ENCODE data around the gene TMEM184C. TPM values are rescaled to one million over a fixed set of nuclear protein-coding genes. Genes with fewer than 3 reads are reported as not detected.

The TMEM184C gene
- total RNA-seq, 3 donors from 2014 or later, result 37.5 to 43.3 (median 37.7) TPM

GRCh38 chr4:147597561-147597960, 19.6 kb upstream of the TMEM184C start:
- intact Hi-C loops (cut with DNase I, micrococcal nuclease), result loop anchor here in 1 of 2 donors (10.0 kb wide), 1 partner anchor 433 kb away; no protein-coding TSS in a partner anchor
- H3K4me3 ChIP-seq, result no peak overlapping the region

GRCh38 chr4:147599206-147599605, 18.0 kb upstream of the TMEM184C start:
- DNase-seq, result no peak
- no peak for TF ChIP-seq CTCF (IDR thresholded peaks at IDR 0.05)
- intact Hi-C loops (cut with DNase I, micrococcal nuclease), result loop anchor here in 1 of 2 donors (10.0 kb wide), 1 partner anchor 434 kb away; no protein-coding TSS in a partner anchor
- no peaks in the 10 kb centered on the region for H3K36me3 ChIP-seq (ENCODE audit: low read depth)
- H3K9me3 ChIP-seq, result no peaks in the 10 kb centered on the region
- ATAC-seq, result no peak
- H3K4me1 ChIP-seq (ENCODE audit: low read depth), result no peaks in the 10 kb centered on the region
- no peak overlapping the region for H3K4me3 ChIP-seq

More at GRCh38 chr4:147597561-147597960, 19.6 kb upstream of the TMEM184C start:
- TF ChIP-seq CTCF (IDR thresholded peaks at IDR 0.05), result no peak
- Histone ChIP-seq H3K9me3 (no peaks in the 10 kb centered on the region), H3K36me3 (ENCODE audit: low read depth) (no peaks in the 10 kb centered on the region), H3K4me1 (ENCODE audit: low read depth) (no peaks in the 10 kb centered on the region)
- ATAC-seq, result no peak
- DNase-seq, result no peak

DNA sequence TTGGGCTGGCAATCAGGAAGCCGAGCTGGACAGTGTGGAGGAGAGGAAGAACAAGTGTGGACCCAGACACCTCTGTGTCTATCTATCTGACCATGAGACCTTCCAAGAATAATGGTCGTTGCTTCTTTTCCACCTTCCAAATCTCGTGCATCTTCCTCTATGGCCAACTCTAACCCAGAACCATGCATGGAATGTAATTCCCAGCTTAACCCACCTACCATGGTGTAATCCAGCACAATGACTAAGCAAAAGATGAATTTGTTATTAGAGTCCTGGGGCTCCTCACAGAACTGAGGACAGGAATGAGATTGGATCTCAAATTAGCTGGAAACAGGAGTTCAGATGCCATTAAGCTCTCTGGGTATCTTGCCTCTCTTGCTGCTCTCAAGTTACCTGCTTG, 17.4 kb upstream of the TMEM184C start:
- no peak for TF ChIP-seq CTCF (IDR thresholded peaks at IDR 0.05)
- intact Hi-C loops (cut with DNase I, micrococcal nuclease), result loop anchor here in 1 of 2 donors (10.0 kb wide), 1 partner anchor 435 kb away; no protein-coding TSS in a partner anchor
- H3K4me3 ChIP-seq, result no peak overlapping the region
- ATAC-seq (no peak), DNase-seq (no peak)
- H3K4me1 ChIP-seq (ENCODE audit: low read depth), result no peaks in the 10 kb centered on the region
- no peaks in the 10 kb centered on the region for H3K36me3 ChIP-seq (ENCODE audit: low read depth)
- no peaks in the 10 kb centered on the region for H3K9me3 ChIP-seq

DNA sequence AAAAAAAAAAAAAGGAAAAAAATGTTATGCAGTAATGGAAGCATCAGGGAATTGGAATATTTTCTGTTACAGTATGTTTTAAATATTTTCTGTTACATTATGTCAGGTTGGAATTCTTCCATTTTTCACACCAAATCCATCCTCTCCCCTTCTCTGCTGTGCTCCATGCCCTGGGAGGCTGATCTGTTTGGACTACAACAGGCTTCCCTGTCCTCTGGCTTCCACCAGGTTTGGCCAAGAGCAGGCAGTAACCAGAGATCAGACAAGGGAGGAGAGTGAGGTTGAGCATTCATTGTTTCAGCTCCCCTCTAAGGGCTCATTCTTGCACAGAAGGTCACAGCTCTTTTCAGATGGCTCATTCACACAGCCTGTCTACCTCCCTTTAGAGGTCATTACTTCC, 11.7 kb upstream of the TMEM184C start:
- Histone ChIP-seq H3K36me3 (ENCODE audit: low read depth) (no peaks in the 10 kb centered on the region), H3K4me3 (no peak overlapping the region), H3K4me1 (ENCODE audit: low read depth) (no peaks in the 10 kb centered on the region), H3K9me3 (no peaks in the 10 kb centered on the region)
- ATAC-seq, result no peak
- no peak for TF ChIP-seq CTCF (IDR thresholded peaks at IDR 0.05)
- DNase-seq, result no peak
- intact Hi-C loops (cut with DNase I, micrococcal nuclease), result no loop called here

- intact Hi-C loops (cut with DNase I, micrococcal nuclease), result no loop called here
- TF ChIP-seq CTCF (IDR thresholded peaks at IDR 0.05), result no peak
- Histone ChIP-seq H3K4me1 (ENCODE audit: low read depth) (no peaks in the 10 kb centered on the region), H3K4me3 (no peak overlapping the region), H3K9me3 (no peaks in the 10 kb centered on the region), H3K36me3 (ENCODE audit: low read depth) (no peaks in the 10 kb centered on the region)
- ATAC-seq (no peak), DNase-seq (no peak)
Observed at GRCh38 chr4:147607471-147607870, 9.7 kb upstream of the TMEM184C start.

DNA sequence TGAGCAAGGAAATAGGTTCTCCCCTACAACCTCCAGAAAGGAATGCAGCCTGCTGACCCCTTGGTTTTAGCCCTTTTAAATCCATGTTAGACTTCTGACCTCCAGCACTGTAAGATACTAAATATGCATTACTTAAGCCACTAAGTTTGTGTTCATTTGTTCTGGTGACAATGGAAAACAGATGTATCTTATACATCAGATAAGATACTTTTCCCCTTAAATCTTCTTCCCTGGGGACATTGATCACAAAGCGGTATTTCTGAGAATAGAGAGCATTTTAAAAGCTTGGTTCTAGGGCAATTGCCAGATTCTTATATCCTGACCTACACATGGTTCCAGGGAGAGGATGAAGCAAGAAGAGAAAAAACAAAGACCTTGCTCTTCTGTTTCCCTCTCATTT, 6.5 kb upstream of the TMEM184C start:
- intact Hi-C loops (cut with DNase I, micrococcal nuclease), result no loop called here
- Histone ChIP-seq H3K4me3 (no peak overlapping the region), H3K4me1 (ENCODE audit: low read depth) (no peaks in the 10 kb centered on the region), H3K9me3 (no peaks in the 10 kb centered on the region), H3K36me3 (ENCODE audit: low read depth) (no peaks in the 10 kb centered on the region)
- DNase-seq (no peak), ATAC-seq (no peak)
- TF ChIP-seq CTCF (IDR thresholded peaks at IDR 0.05), result no peak

Data from mucosa of descending colon (tissue), 3 donors.